Gastrocnemius medialis (tissue), 4 donors: ENCODE data around the gene IGSF21. TPM values are rescaled to one million over a fixed set of nuclear protein-coding genes. Genes with fewer than 3 reads are reported as not detected.

ENCODE experiments used
- ATAC-seq, 2 donors: fragments of 150-250 bp; one replicate each; pipeline ENCODE4 v1.9.1; 2016
- DNase-seq, 2 donors: peaks; one replicate each; pipeline ENCODE4 v3.0.0-alpha.2; 2019
- H3K27ac ChIP-seq, 4 donors: fragments of 200-600 bp; sonication (generic); 1 replicate in 1 of 4; 2 replicates in 3 of 4; pipeline ENCODE4 v1.5.1; 2016 to 2018; ENCODE audit warnings: mild to moderate bottlenecking in 2 of 4, moderate library complexity in 1 of 4
- H3K27me3 ChIP-seq, 3 donors: fragments of 200-600 bp; sonication (generic) in 2 of 3; 1 replicate in 1 of 3; 2 replicates in 2 of 3; pipeline versions ENCODE4 v1.5.1 to v1.6.0; 2016 to 2019; ENCODE audit warnings: mild to moderate bottlenecking in 1 of 3, moderate library complexity in 1 of 3
- H3K36me3 ChIP-seq, 2 donors: fragments of 200-600 bp; sonication (generic) in 1 of 2; one replicate each; pipeline ENCODE4 v1.5.1; 2017 to 2018
- H3K4me1 ChIP-seq, 2 donors: fragments of 200-600 bp; sonication (generic) in 1 of 2; one replicate each; pipeline ENCODE4 v1.5.1; 2016 to 2017; ENCODE audit warnings: mild to moderate bottlenecking in 2 of 2
- H3K4me3 ChIP-seq, 4 donors: fragments of 200-600 bp; sonication (generic) in 3 of 4; 1 replicate in 1 of 4; 2 replicates in 3 of 4; pipeline ENCODE4 v1.5.1; 2016 to 2019; ENCODE audit warnings: mild to moderate bottlenecking in 2 of 4
- H3K9me3 ChIP-seq, 3 donors: fragments of 200-600 bp; sonication (generic) in 2 of 3; 1 replicate in 1 of 3; 2 replicates in 2 of 3; pipeline ENCODE4 v1.5.1; 2016 to 2019
- POLR2A ChIP-seq, 2 donors: fragments of 450-650 bp; IDR thresholded peaks; one replicate each; pipeline ENCODE4 v1.6.1; 2017; ENCODE audit warnings: antibody characterized with exemption in 2 of 2, mild to moderate bottlenecking in 2 of 2, moderate library complexity in 2 of 2
- in situ Hi-C, 4 donors: fragments of 200-750 bp; cut with MboI; loops; one replicate each; pipeline versions ENCODE4 v1.15.0 to v1.8.0; 2017; ENCODE audit warnings: low sequenced_read_pairs in 4 of 4
- intact Hi-C: fragments of 100-400 bp; cut with DNase I; formaldehyde crosslinking; loops from one replicate; pipeline ENCODE4 v1.15.1; 2023; ENCODE audit warnings: low total_unique reads
- total RNA-seq, 4 donors: library from RNA; depleted of rRNA; stranded (reverse); fragments of >200 nt; gene quantifications; one replicate each; pipeline versions ENCODE4 v1.1.0 to v1.2.3, GENCODE V29; 2016
- TF ChIP-seq, protein P1 (sequence below), 5 experiments: fragments of 450-650 bp in 3 of 5; fragments of 200-600 bp in 2 of 5; sonication (generic) in 2 of 5; IDR thresholded peaks in 4 of 5; conservative IDR thresholded peaks in 1 of 5; 1 replicate in 4 of 5; 2 replicates in 1 of 5; pipeline ENCODE4 v1.5.1; 2016 to 2019; ENCODE audit warnings: antibody characterized with exemption in 5 of 5, mild to moderate bottlenecking in 3 of 5, moderate library complexity in 3 of 5

Gene IGSF21
- total RNA-seq, 4 donors from 2014 or later, result 0.32 to 0.66 (median 0.53) TPM

DNA sequence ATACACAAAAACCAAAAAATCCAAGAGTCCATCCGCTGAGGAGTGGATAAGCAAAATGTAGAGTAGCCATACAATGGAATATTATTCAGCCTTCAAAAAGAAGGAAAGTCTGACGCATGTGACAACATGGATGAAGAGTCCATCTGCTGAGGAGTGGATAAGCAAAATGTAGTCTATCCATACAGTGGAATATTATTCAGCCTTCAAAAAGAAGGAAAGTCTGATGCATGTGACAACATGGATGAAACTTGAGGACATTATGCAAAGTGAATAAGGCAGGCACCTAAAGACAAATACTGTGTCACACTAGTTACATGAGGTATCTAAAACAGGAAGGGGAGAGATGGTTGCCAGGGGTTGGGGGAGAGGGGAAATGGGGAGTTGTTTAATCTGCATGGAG is 14.0 kb upstream of the IGSF21 start:
- H3K27me3 ChIP-seq, result peaks cover 0 to 6% (median 5%) of the 10 kb centered on the region in 3 donors
- H3K27ac ChIP-seq, result no peak overlapping the region
- DNase-seq (no peak), ATAC-seq (no peak)
- TF ChIP-seq, protein P1, sequence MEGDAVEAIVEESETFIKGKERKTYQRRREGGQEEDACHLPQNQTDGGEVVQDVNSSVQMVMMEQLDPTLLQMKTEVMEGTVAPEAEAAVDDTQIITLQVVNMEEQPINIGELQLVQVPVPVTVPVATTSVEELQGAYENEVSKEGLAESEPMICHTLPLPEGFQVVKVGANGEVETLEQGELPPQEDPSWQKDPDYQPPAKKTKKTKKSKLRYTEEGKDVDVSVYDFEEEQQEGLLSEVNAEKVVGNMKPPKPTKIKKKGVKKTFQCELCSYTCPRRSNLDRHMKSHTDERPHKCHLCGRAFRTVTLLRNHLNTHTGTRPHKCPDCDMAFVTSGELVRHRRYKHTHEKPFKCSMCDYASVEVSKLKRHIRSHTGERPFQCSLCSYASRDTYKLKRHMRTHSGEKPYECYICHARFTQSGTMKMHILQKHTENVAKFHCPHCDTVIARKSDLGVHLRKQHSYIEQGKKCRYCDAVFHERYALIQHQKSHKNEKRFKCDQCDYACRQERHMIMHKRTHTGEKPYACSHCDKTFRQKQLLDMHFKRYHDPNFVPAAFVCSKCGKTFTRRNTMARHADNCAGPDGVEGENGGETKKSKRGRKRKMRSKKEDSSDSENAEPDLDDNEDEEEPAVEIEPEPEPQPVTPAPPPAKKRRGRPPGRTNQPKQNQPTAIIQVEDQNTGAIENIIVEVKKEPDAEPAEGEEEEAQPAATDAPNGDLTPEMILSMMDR (IDR thresholded peaks at IDR 0.05 in 4 of 5, conservative IDR thresholded peaks at IDR 0.05 in 1 of 5), result no peak
- no peak for TF ChIP-seq POLR2A (IDR thresholded peaks at IDR 0.05)
- no peak overlapping the region for H3K4me3 ChIP-seq
- no peaks in the 10 kb centered on the region for H3K4me1 ChIP-seq
- in situ Hi-C loops, result no loop called here
- H3K36me3 ChIP-seq, result no peaks in the 10 kb centered on the region
- H3K9me3 ChIP-seq, result no peaks in the 10 kb centered on the region
- intact Hi-C loops, result no loop called here

- Histone ChIP-seq H3K36me3 (no peaks in the 10 kb centered on the region), H3K27me3 (peaks cover 0 to 6% (median 5%) of the 10 kb centered on the region in 3 donors), H3K9me3 (no peaks in the 10 kb centered on the region), H3K4me1 (no peaks in the 10 kb centered on the region), H3K4me3 (no peak overlapping the region), H3K27ac (no peak overlapping the region)
- DNase-seq (no peak), ATAC-seq (no peak)
- TF ChIP-seq POLR2A (IDR thresholded peaks at IDR 0.05), result no peak
- TF ChIP-seq, protein P1 (IDR thresholded peaks at IDR 0.05 in 4 of 5, conservative IDR thresholded peaks at IDR 0.05 in 1 of 5), result no peak
- intact Hi-C loops, result no loop called here
- in situ Hi-C loops, result no loop called here
Measured at GRCh38 chr1:18094096-18094495, 13.5 kb upstream of the IGSF21 start.

DNA sequence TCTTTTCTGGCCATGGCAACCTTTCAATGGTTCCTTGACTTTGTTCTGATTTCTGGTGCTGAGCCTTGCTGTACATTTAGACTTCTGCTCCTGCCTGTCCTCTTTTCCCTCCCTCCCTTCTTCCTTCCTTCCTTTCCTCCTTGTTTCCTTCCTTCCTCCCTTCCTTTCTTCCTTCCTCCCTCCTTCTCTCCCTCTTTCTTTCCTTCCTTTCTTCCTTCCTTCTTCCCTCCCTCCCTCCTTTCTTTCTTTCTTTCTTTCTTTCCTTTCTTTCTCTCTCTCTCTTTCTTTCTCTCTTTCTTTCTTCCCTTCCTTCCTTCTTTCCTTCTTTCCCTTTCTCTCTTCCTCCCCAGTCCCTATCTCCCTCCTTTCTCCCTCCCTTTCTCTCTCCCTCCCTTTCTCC is 10.4 kb upstream of the IGSF21 start:
- in situ Hi-C loops, result no loop called here
- Histone ChIP-seq H3K4me3 (no peak overlapping the region), H3K27ac (no peak overlapping the region), H3K36me3 (no peaks in the 10 kb centered on the region), H3K27me3 (peaks cover 3 to 8% (median 5%) of the 10 kb centered on the region in 3 donors), H3K4me1 (no peaks in the 10 kb centered on the region), H3K9me3 (no peaks in the 10 kb centered on the region)
- ATAC-seq, result no peak
- intact Hi-C loops, result no loop called here
- TF ChIP-seq POLR2A (IDR thresholded peaks at IDR 0.05), result no peak
- TF ChIP-seq, protein P1 (IDR thresholded peaks at IDR 0.05 in 4 of 5, conservative IDR thresholded peaks at IDR 0.05 in 1 of 5), result no peak
- DNase-seq, result no peak

- in situ Hi-C loops (no loop called here), intact Hi-C loops (no loop called here)
- DNase-seq (no peak), ATAC-seq (no peak)
- no peak overlapping the region for H3K4me3 ChIP-seq
- TF ChIP-seq, protein P1 (IDR thresholded peaks at IDR 0.05 in 4 of 5, conservative IDR thresholded peaks at IDR 0.05 in 1 of 5), result no peak
- no peak for TF ChIP-seq POLR2A (IDR thresholded peaks at IDR 0.05)
- no peaks in the 10 kb centered on the region for H3K4me1 ChIP-seq
- H3K36me3 ChIP-seq, result no peaks in the 10 kb centered on the region
- no peaks in the 10 kb centered on the region for H3K9me3 ChIP-seq
- peaks cover 0 to 5% (median 3%) of the 10 kb centered on the region in 3 donors for H3K27me3 ChIP-seq
- no peak overlapping the region for H3K27ac ChIP-seq
Measured at GRCh38 chr1:18099026-18099425, 8.6 kb upstream of the IGSF21 start.

GRCh38 chr1:18100060-18100459 is 7.5 kb upstream of the IGSF21 start:
- ATAC-seq (no peak), DNase-seq (no peak)
- Histone ChIP-seq H3K4me1 (no peaks in the 10 kb centered on the region), H3K36me3 (no peaks in the 10 kb centered on the region), H3K27ac (no peak overlapping the region), H3K27me3 (peaks cover 0 to 9% (median 5%) of the 10 kb centered on the region in 3 donors), H3K4me3 (no peak overlapping the region), H3K9me3 (no peaks in the 10 kb centered on the region)
- in situ Hi-C loops (no loop called here), intact Hi-C loops (no loop called here)
- TF ChIP-seq, protein P1 (IDR thresholded peaks at IDR 0.05 in 4 of 5, conservative IDR thresholded peaks at IDR 0.05 in 1 of 5), result no peak
- TF ChIP-seq POLR2A (IDR thresholded peaks at IDR 0.05), result no peak
